Measurements from ENCODE around the gene ZNF83.
"Not testable (repeated sequence)": the region's sequence is repeated elsewhere in the genome, so short reads cannot be mapped to it uniquely, and the experiment has no call there.

Gene ZNF83

GRCh38 chr19:52637718-52638585 lies at the start of gene ZNF83:
Gene ZNF83, minus strand, starts transcription at chr19:52638355.
- peak; percentile 59 for DNase-seq (ENCODE audit: low read depth, low spot score)
- ChIA-PET CTCF (no interaction called here), POLR2A (interaction anchor here (0.6 to 1.1 kb wide), 2 partner anchors 10 to 42 kb away, joined by 3 to 4 read pairs; no protein-coding TSS in a partner anchor)
- no peak for TF ChIP-seq CTCF (IDR thresholded peaks at IDR 0.05; ENCODE audit: insufficient read depth, low read length, missing control alignments)
- H3K4me3 ChIP-seq (ENCODE audit: low read depth, low read length): peak within 1 kb of the TSS; percentile 76

GRCh38 chr19:52687684-52688083 lies 49.5 kb upstream of the ZNF83 start:
- CTCF ChIA-PET: no interaction called here
- no peak for DNase-seq (ENCODE audit: low read depth, low spot score)
- TF ChIP-seq CTCF (IDR thresholded peaks at IDR 0.05; ENCODE audit: insufficient read depth, low read length, missing control alignments): no peak
- no peak overlapping the region for H3K4me3 ChIP-seq (ENCODE audit: low read depth, low read length)
- POLR2A ChIA-PET: no interaction called here

DNA sequence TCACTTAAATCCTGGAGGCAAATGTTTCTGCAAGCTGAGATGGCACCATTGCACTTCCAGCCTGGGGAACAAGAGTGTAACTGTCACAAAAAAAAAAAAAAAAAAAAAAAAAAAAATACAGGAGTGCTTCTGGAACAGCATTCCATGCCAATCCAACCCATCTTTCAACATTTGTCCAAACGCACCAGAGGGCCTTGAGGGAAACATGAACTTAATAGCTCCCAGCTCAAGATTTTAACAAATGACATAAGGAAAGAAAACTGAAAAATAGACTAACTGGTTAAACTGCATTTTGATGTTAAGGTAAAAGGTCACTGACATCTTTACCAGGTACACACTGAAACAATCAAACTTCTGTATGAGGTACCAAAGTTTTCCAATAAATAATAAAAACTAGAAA lies 47.7 kb upstream of the ZNF83 start:
- TF ChIP-seq CTCF (IDR thresholded peaks at IDR 0.05; ENCODE audit: insufficient read depth, low read length, missing control alignments): no peak
- ChIA-PET CTCF (no interaction called here), POLR2A (no interaction called here)
- DNase-seq (ENCODE audit: low read depth, low spot score): no peak
- H3K4me3 ChIP-seq (ENCODE audit: low read depth, low read length): no peak overlapping the region

DNA sequence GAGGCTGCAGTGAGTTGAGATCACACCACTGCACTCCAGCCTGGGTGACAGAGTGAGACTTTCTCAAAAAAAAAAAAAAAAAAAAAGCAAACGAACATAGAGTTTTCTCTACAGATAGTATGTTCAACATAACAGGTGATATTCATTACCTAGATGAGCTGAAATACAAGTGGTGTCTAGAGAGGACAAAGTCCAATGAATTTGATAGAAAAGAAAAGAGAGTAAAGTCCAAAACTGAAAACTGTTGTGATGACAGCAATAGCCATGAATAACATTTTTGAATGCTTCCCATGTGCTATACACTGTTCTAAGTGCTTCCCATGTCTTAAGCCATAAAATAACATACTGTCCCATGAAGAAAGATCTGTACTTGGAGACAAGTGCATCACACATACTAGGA lies 43.1 kb upstream of the ZNF83 start:
- DNase-seq (ENCODE audit: low read depth, low spot score); H3K4me3 ChIP-seq (ENCODE audit: low read depth, low read length); CTCF ChIA-PET; POLR2A ChIA-PET: not testable (repeated sequence)

DNA sequence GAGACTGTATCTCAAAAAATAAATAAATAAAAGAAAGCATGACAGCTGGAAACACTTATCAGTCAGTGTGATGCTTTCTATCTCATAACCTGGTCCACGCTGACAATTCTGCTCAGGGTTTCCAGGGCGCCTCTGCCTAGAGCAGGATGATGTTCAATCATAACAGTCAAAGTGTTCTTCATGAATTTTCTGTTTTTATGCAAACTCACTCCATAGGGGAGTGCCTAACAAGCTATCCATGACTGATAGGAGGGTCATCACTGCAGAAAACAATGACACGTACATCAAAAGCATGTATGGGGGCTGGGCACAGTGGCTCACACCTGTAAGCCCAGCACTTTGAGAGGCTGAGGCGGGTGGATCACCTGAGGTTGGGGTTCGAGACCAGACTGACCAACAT lies 41.4 kb upstream of the ZNF83 start:
- POLR2A ChIA-PET: no interaction called here

GRCh38 chr19:52675239-52675638 lies 37.1 kb upstream of the ZNF83 start:
- POLR2A ChIA-PET; DNase-seq (ENCODE audit: low read depth, low spot score); CTCF ChIA-PET; H3K4me3 ChIP-seq (ENCODE audit: low read depth, low read length): not testable (repeated sequence)

More for the DNA sequence above, 41.4 kb upstream of the ZNF83 start:
- TF ChIP-seq CTCF (IDR thresholded peaks at IDR 0.05; ENCODE audit: insufficient read depth, low read length, missing control alignments): no peak
- DNase-seq (ENCODE audit: low read depth, low spot score): no peak
- CTCF ChIA-PET: no interaction called here
- no peak overlapping the region for H3K4me3 ChIP-seq (ENCODE audit: low read depth, low read length)

DNA sequence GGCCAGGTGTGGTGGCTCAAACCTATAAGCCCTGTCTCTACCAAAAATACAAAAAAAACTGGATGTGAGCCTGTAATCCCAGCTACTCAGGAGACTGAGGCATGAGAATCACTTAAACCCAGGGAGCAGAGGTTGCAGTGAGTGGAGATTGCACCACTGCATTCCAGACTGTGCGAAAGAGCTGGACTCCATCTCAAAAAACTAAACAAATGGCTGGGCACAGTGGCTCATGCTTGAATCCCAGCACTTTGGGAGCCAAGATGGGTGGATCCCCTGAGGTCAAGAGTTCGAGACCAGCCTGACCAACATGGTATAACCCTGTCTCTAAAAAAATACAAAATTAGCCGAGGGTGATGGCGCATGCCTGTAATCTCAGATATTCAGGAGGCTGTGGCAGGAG lies 34.9 kb upstream of the ZNF83 start:
- no peak overlapping the region for H3K4me3 ChIP-seq (ENCODE audit: low read depth, low read length)
- POLR2A ChIA-PET: no interaction called here
- DNase-seq (ENCODE audit: low read depth, low spot score): no peak
- CTCF ChIA-PET: no interaction called here
- no peak for TF ChIP-seq CTCF (IDR thresholded peaks at IDR 0.05; ENCODE audit: insufficient read depth, low read length, missing control alignments)

All from AG04449 (cell line).